PC-9 (cell line): ENCODE results near the gene KLHDC4. TPM values are rescaled to one million over a fixed set of nuclear protein-coding genes. Genes with fewer than 3 reads are reported as not detected.
"Not testable (repeated sequence)": the region's sequence is repeated elsewhere in the genome, so short reads cannot be mapped to it uniquely, and the experiment has no call there.

Experiments used
- BruUV-seq: library from RNA; stranded (reverse); fragments of 400-500 nt; replicated peaks from 2 replicates; lab custom pipeline; 2021; lab: Mats Ljungman, UMichigan
- CTCF ChIA-PET: fragments of 300-600 bp; sonication (Branson Sonifier 250); formaldehyde crosslinking; loops from one replicate; lab custom pipeline; 2022; ENCODE audit warnings: antibody characterized with exemption; lab: Charles Lee
- POLR2A ChIA-PET: fragments of 300-600 bp; sonication (Branson Sonifier 250); formaldehyde crosslinking; loops from one replicate; lab custom pipeline; 2022; ENCODE audit warnings: antibody characterized with exemption; ENCODE audit not compliant: unreplicated experiment; lab: Charles Lee
- DNase-seq, 2 experiments: peaks; one replicate each; pipeline versions ENCODE4 v3.0.0 to v3.0.0-alpha.2; 2015 to 2022; ENCODE audit warnings: mixed read lengths in 1 of 2
- H2AFZ ChIP-seq: fragments of 200-600 bp; sonication (generic); 2 replicates; pipeline ENCODE4 v1.8.1; 2017; ENCODE audit warnings: antibody characterized with exemption
- H3F3A ChIP-seq: fragments of 200-600 bp; sonication (generic); 2 replicates; pipeline ENCODE4 v1.8.1; 2017; ENCODE audit warnings: antibody characterized with exemption, mild to moderate bottlenecking, low read depth; ENCODE audit not compliant: insufficient read depth
- H3K27ac ChIP-seq: fragments of 200-600 bp; sonication (generic); 2 replicates; pipeline ENCODE4 v1.6.1; 2016; ENCODE audit warnings: mixed run types
- H3K27me3 ChIP-seq: fragments of 200-600 bp; sonication (generic); 2 replicates; pipeline ENCODE4 v1.6.1; 2016; ENCODE audit warnings: low read depth, mixed run types; ENCODE audit not compliant: insufficient read depth
- H3K36me3 ChIP-seq: fragments of 200-600 bp; sonication (generic); 2 replicates; pipeline ENCODE4 v1.6.1; 2016; ENCODE audit warnings: low read depth, mixed run types
- H3K4me1 ChIP-seq: fragments of 200-600 bp; sonication (generic); replicated peaks from 2 replicates; pipeline ENCODE4 v1.6.1; 2016; ENCODE audit warnings: mixed run types; ENCODE audit not compliant: insufficient read depth
- H3K4me2 ChIP-seq: fragments of 200-600 bp; sonication (generic); 2 replicates; pipeline ENCODE4 v1.6.1; 2017; ENCODE audit warnings: mixed run types
- H3K4me3 ChIP-seq: fragments of 200-600 bp; sonication (generic); 2 replicates; pipeline ENCODE4 v1.6.1; 2016; ENCODE audit warnings: mixed run types
- H3K79me2 ChIP-seq: fragments of 200-600 bp; sonication (generic); 2 replicates; pipeline ENCODE4 v1.6.1; 2017; ENCODE audit warnings: low read depth, mixed run types
- H3K9me2 ChIP-seq: fragments of 200-600 bp; sonication (generic); 2 replicates; pipeline ENCODE4 v1.8.1; 2017; ENCODE audit warnings: mild to moderate bottlenecking; ENCODE audit not compliant: insufficient read depth
- H3K9me3 ChIP-seq: fragments of 200-600 bp; sonication (generic); 2 replicates; pipeline ENCODE4 v1.8.1; 2016; ENCODE audit warnings: low read depth; ENCODE audit not compliant: insufficient read depth
- H4K20me1 ChIP-seq: fragments of 200-600 bp; sonication (generic); 2 replicates; pipeline ENCODE4 v1.8.1; 2017; ENCODE audit not compliant: insufficient read depth
- CTCF ChIP-seq: fragments of 200-600 bp; sonication (generic); conservative IDR thresholded peaks from 2 replicates; pipeline ENCODE4 v1.6.1; 2017; ENCODE audit warnings: mixed run types, antibody characterized with exemption, mild to moderate bottlenecking, moderate library complexity
- EZH2 ChIP-seq: fragments of 200-600 bp; sonication (generic); IDR thresholded peaks from 2 replicates; pipeline ENCODE4 v1.8.0; 2017; ENCODE audit warnings: antibody characterized with exemption, low read depth
- intact Hi-C: fragments of 100-400 bp; cut with micrococcal nuclease; formaldehyde crosslinking; loops from one replicate; pipeline ENCODE4 v1.10.0; 2022; ENCODE audit not compliant: unreplicated experiment
- total RNA-seq: library from RNA; stranded (reverse); gene quantifications from 2 replicates; pipeline ENCODE4 v1.2.3, GENCODE V29; 2021

KLHDC4 gene
- total RNA-seq, 1 experiment from 2014 or later, result 66.5 TPM

GRCh38 chr16:87790292-87791100, 24.7 kb upstream of the KLHDC4 start:
- Histone ChIP-seq H3K9me3 (no peaks in the 10 kb centered on the region), H3K4me3 (no peak overlapping the region), H3K36me3 (no peaks in the 10 kb centered on the region), H3F3A (peaks cover 44% of the 10 kb centered on the region; the same call in 1 of the 2 replicates), H4K20me1 (no peaks in the 10 kb centered on the region), H3K4me2 (peak overlapping the region; percentile 44), H3K4me1 (peaks cover 38% of the 10 kb centered on the region), H3K9me2 (no peaks in the 10 kb centered on the region), H3K27me3 (no peaks in the 10 kb centered on the region), H2AFZ (peak overlapping the region; percentile 34; the same call in 1 of the 2 replicates), H3K79me2 (no peaks in the 10 kb centered on the region), H3K27ac (peak overlapping the region; percentile 77)
- CTCF ChIA-PET, result interaction anchor here (0.9 to 1.8 kb wide), 2 partner anchors 12 to 60 kb away, joined by 3 to 4 read pairs; no protein-coding TSS in a partner anchor
- DNase-seq, result peak; percentile 39 to 76
- POLR2A ChIA-PET, result interaction anchor here (0.6 to 1.0 kb wide), 4 partner anchors 17 to 161 kb away, joined by 3 to 6 read pairs (median 4); partner anchors contain the start of gene BANP
- TF ChIP-seq CTCF, result no peak
- no peak for TF ChIP-seq EZH2
- no TSS peak for BruUV-seq
- intact Hi-C loops, result loop anchor here (5.0 kb wide), 1 partner anchor 62 kb away; no protein-coding TSS in a partner anchor

- peak; percentile 90 to 91 for DNase-seq
- Histone ChIP-seq H3K9me2 (no peaks in the 10 kb centered on the region), H3K27ac (peak overlapping the region; percentile 77), H2AFZ (peak overlapping the region; percentile 34; the same call in 1 of the 2 replicates), H3K79me2 (no peaks in the 10 kb centered on the region), H3K27me3 (no peaks in the 10 kb centered on the region), H3K36me3 (no peaks in the 10 kb centered on the region), H3F3A (peaks cover 47% of the 10 kb centered on the region; the same call in 1 of the 2 replicates), H4K20me1 (no peaks in the 10 kb centered on the region), H3K9me3 (no peaks in the 10 kb centered on the region), H3K4me2 (peak overlapping the region; percentile 44), H3K4me3 (no peak overlapping the region), H3K4me1 (peaks cover 38% of the 10 kb centered on the region)
- POLR2A ChIA-PET, result interaction anchor here (0.6 to 1.0 kb wide), 4 partner anchors 18 to 82 kb away, joined by 3 to 6 read pairs (median 4); no protein-coding TSS in a partner anchor
- TF ChIP-seq EZH2 (no peak), CTCF (no peak)
- TSS peak; percentile 51 for BruUV-seq
- intact Hi-C loops, result loop anchor here (5.0 kb wide), 1 partner anchor 63 kb away; no protein-coding TSS in a partner anchor
- CTCF ChIA-PET, result interaction anchor here (0.6 to 1.8 kb wide), 3 partner anchors 11 to 61 kb away, joined by 3 to 7 read pairs (median 4); no protein-coding TSS in a partner anchor
These were observed 23.9 kb upstream of the KLHDC4 start for GRCh38 chr16:87789437-87790291.

GRCh38 chr16:87788730-87789436, 23.1 kb upstream of the KLHDC4 start:
- BruUV-seq, H3K4me2 ChIP-seq, H3K9me3 ChIP-seq, H3K79me2 ChIP-seq, H3K36me3 ChIP-seq, H4K20me1 ChIP-seq, H3K4me3 ChIP-seq, DNase-seq, H2AFZ ChIP-seq, CTCF ChIA-PET, H3K27me3 ChIP-seq, H3K9me2 ChIP-seq, intact Hi-C loops: not testable (repeated sequence)
- peak overlapping the region; percentile 77; the same call in 1 of the 2 replicates for H3K27ac ChIP-seq
- H3F3A ChIP-seq, result peaks cover 41% of the 10 kb centered on the region; the same call in 1 of the 2 replicates
- POLR2A ChIA-PET, result interaction anchor here (0.6 kb wide), 1 partner anchor 972 kb away, joined by 3 read pairs; no protein-coding TSS in a partner anchor
- H3K4me1 ChIP-seq, result peaks cover 31% of the 10 kb centered on the region

GRCh38 chr16:87787451-87788091, 21.8 kb upstream of the KLHDC4 start:
- H2AFZ ChIP-seq, H3K4me2 ChIP-seq: not testable (repeated sequence)
- CTCF ChIA-PET, result interaction anchor here (0.5 kb wide), 1 partner anchor 10 kb away, joined by 4 read pairs; no protein-coding TSS in a partner anchor

More at GRCh38 chr16:87787451-87788091, 21.8 kb upstream of the KLHDC4 start:
- H3K79me2 ChIP-seq, H3K4me3 ChIP-seq, H3K9me2 ChIP-seq, POLR2A ChIA-PET, H3K27me3 ChIP-seq, intact Hi-C loops, H4K20me1 ChIP-seq, BruUV-seq, H3K36me3 ChIP-seq, H3K27ac ChIP-seq, DNase-seq, H3K9me3 ChIP-seq: not testable (repeated sequence)
- Histone ChIP-seq H3F3A (peaks cover 32% of the 10 kb centered on the region; the same call in 1 of the 2 replicates), H3K4me1 (peaks cover 23% of the 10 kb centered on the region)
